Mucosa of descending colon (tissue), 3 donors: ENCODE data around the gene ZNF83. TPM values are rescaled to one million over a fixed set of nuclear protein-coding genes. Genes with fewer than 3 reads are reported as not detected.
A peak's percentile ranks its signal among the peaks of the same experiment; 100 is the strongest.
"Not testable (repeated sequence)": the region's sequence is repeated elsewhere in the genome, so short reads cannot be mapped to it uniquely, and the experiment has no call there.

Source experiments
- ATAC-seq: fragments of 200-7000 bp; cut with Tn5 transposase; one replicate; pipeline ENCODE4 v1.9.1; 2020; ENCODE audit warnings: mild to moderate bottlenecking, moderate library complexity
- DNase-seq, 3 donors: peaks; one replicate each; pipeline ENCODE4 v3.0.0-alpha.2; 2020
- H3K36me3 ChIP-seq: fragments of 200-600 bp; one replicate; pipeline ENCODE4 v1.8.0; 2021; ENCODE audit warnings: low read depth, mild to moderate bottlenecking
- H3K4me1 ChIP-seq: fragments of 200-600 bp; one replicate; pipeline ENCODE4 v1.8.0; 2021; ENCODE audit warnings: low read depth, mild to moderate bottlenecking
- H3K4me3 ChIP-seq: fragments of 200-600 bp; one replicate; pipeline ENCODE4 v1.8.0; 2021; ENCODE audit warnings: mild to moderate bottlenecking
- H3K9me3 ChIP-seq: fragments of 200-600 bp; one replicate; pipeline ENCODE4 v1.8.0; 2021; ENCODE audit warnings: mild to moderate bottlenecking
- CTCF ChIP-seq: fragments of 200-600 bp; IDR thresholded peaks from one replicate; pipeline ENCODE4 v1.8.0; 2022; ENCODE audit warnings: antibody characterized with exemption, mild to moderate bottlenecking
- intact Hi-C, 2 donors: fragments of 100-400 bp; cut with DNase I in 1 of 2; cut with micrococcal nuclease in 1 of 2; formaldehyde crosslinking; loops; one replicate each; pipeline versions ENCODE4 v1.11.0 to v1.11.1; 2022; cut with DNase I, micrococcal nuclease
- total RNA-seq, 3 donors: library from RNA; stranded (reverse); fragmentation: NEBNext Ultra II Directional in 2 of 3; extraction: Animal tissue kit (Norgen Biotek cat#: 25700) in 2 of 3; gene quantifications; one replicate each; pipeline versions ENCODE4 v1.2.1 to v1.2.4, GENCODE V29; 2021 to 2023
- donor health status: DM: no; HTN: no; CAD: no; lungs with moderate emphysema.
- donor health status: DM: no; HTN: no; CAD: no.
- donor health status: DM: no; HTN: yes; CAD: no.

ZNF83 gene
- total RNA-seq, 3 donors from 2014 or later: 17.6 to 48.7 (median 31.6) TPM

GRCh38 chr19:52639996-52640395 lies 1.8 kb upstream of the ZNF83 start:
- ATAC-seq: no peak
- Histone ChIP-seq H3K4me1 (peaks cover 12% of the 10 kb centered on the region), H3K36me3 (no peaks in the 10 kb centered on the region), H3K4me3 (no peak overlapping the region), H3K9me3 (peaks cover 14% of the 10 kb centered on the region)
- TF ChIP-seq CTCF: no peak
- no peak for DNase-seq
- intact Hi-C loops: no loop called here

GRCh38 chr19:52638601-52639000 lies 446 bp upstream of the ZNF83 start:
- Histone ChIP-seq H3K4me3 (no peak overlapping the region), H3K4me1 (peaks cover 12% of the 10 kb centered on the region), H3K36me3 (no peaks in the 10 kb centered on the region), H3K9me3 (peaks cover 12% of the 10 kb centered on the region)
- DNase-seq (peak in 2 of 3 donors; percentile 42 to 60), ATAC-seq (peak; percentile 9)
- intact Hi-C loops: no loop called here
- no peak for TF ChIP-seq CTCF

GRCh38 chr19:52635786-52636570 lies 2.2 kb downstream of the ZNF83 start:
- H3K4me1 ChIP-seq: peaks cover 12% of the 10 kb centered on the region

GRCh38 chr19:52627441-52627840 lies 10.7 kb downstream of the ZNF83 start:
- ATAC-seq, H3K9me3 ChIP-seq, intact Hi-C loops, H3K4me1 ChIP-seq, H3K36me3 ChIP-seq, H3K4me3 ChIP-seq, DNase-seq: not testable (repeated sequence)

More at GRCh38 chr19:52635786-52636570, 2.2 kb downstream of the ZNF83 start:
- no peaks in the 10 kb centered on the region for H3K36me3 ChIP-seq
- peaks cover 6% of the 10 kb centered on the region for H3K9me3 ChIP-seq
- ATAC-seq (no peak), DNase-seq (no peak)
- intact Hi-C loops: no loop called here
- no peak overlapping the region for H3K4me3 ChIP-seq
- no peak for TF ChIP-seq CTCF

- Histone ChIP-seq H3K4me3 (no peak overlapping the region), H3K36me3 (peaks cover 4% of the 10 kb centered on the region), H3K4me1 (no peaks in the 10 kb centered on the region), H3K9me3 (no peaks in the 10 kb centered on the region)
- DNase-seq: no peak
- intact Hi-C loops: no loop called here
- no peak for TF ChIP-seq CTCF
- ATAC-seq: no peak
Observed at GRCh38 chr19:52626915-52627314, 11.2 kb downstream of the ZNF83 start.

- intact Hi-C loops: no loop called here
- Histone ChIP-seq H3K4me1 (no peaks in the 10 kb centered on the region), H3K36me3 (peaks cover 4% of the 10 kb centered on the region), H3K9me3 (peaks cover 15% of the 10 kb centered on the region), H3K4me3 (no peak overlapping the region)
- DNase-seq (no peak), ATAC-seq (no peak)
- no peak for TF ChIP-seq CTCF
Observed at GRCh38 chr19:52622261-52622660, 15.9 kb downstream of the ZNF83 start.
